ACC112 (cell line): ENCODE data around the gene PCMTD2.
A peak's percentile ranks its signal among the peaks of the same experiment; 100 is the strongest.

ENCODE experiments used
- H2AFZ ChIP-seq: fragments of 200-600 bp; sonication (generic); one replicate; pipeline ENCODE4 v1.6.0; 2017; ENCODE audit warnings: antibody characterized with exemption, low read length; ENCODE audit not compliant: unreplicated experiment
- H3K27ac ChIP-seq: fragments of 200-600 bp; sonication (generic); 2 replicates; pipeline ENCODE4 v1.5.1; 2014; ENCODE audit warnings: low read depth, mild to moderate bottlenecking, antibody characterized with exemption, low read length, moderate library complexity
- H3K27me3 ChIP-seq: fragments of 200-600 bp; sonication (generic); 2 replicates; pipeline ENCODE4 v1.6.1; 2014; ENCODE audit warnings: mild to moderate bottlenecking, antibody characterized with exemption, low read length, moderate library complexity, mixed read lengths; ENCODE audit not compliant: insufficient read depth
- H3K36me3 ChIP-seq: fragments of 200-600 bp; sonication (generic); 2 replicates; pipeline ENCODE4 v1.6.1; 2016; ENCODE audit warnings: mild to moderate bottlenecking, antibody characterized with exemption, low read length, moderate library complexity, mixed read lengths; ENCODE audit not compliant: insufficient read depth
- H3K4me1 ChIP-seq: fragments of 200-600 bp; sonication (generic); one replicate; pipeline ENCODE4 v1.6.1; 2016; ENCODE audit warnings: low read length, mixed read lengths; ENCODE audit not compliant: insufficient read depth, unreplicated experiment, control insufficient read depth
- H3K4me3 ChIP-seq: fragments of 200-600 bp; sonication (generic); 2 replicates; pipeline ENCODE4 v1.5.1; 2014; ENCODE audit warnings: mild to moderate bottlenecking, low read depth, low read length
- H3K79me2 ChIP-seq: fragments of 200-600 bp; sonication (generic); one replicate; pipeline ENCODE4 v1.6.0; 2016; ENCODE audit warnings: low read length; ENCODE audit not compliant: control insufficient read depth, unreplicated experiment, insufficient read depth

PCMTD2 gene

DNA sequence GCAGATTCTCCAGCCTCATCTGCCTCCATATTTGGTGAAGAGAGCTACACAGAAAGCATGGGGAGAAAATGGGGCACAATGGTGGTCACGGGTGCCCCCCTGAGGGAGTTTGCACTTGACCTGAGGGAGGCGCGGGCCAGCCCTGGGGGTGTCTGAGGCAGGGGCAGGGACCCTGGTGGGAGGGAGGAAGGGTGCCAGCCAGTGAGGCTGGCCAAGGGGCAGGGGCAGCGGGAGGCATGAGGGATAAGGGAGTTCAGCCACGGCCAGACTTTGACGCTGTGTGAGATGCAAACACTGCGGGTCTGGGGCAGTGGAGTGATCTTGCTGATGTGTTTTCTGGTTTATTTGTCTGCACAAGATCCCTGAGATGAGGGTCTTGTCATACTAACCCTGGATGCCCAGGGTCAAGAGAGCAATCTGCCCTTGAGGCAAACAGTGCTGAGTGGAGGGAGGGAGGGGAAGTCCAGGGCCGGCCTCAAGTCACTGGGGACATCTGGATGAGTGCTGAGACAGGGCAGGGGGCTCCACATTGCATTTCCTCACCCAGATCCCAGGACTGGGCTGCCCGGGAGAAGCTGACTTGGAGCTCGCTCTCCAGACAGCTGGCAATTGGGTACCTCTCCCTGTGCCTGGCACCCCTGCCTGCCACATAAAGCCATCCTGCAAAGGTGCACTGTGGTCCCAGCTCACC, 8.8 kb upstream of the PCMTD2 start:
- H3K79me2 ChIP-seq = no peaks in the 10 kb centered on the region
- H3K4me3 ChIP-seq = no peak overlapping the region
- no peak overlapping the region for H2AFZ ChIP-seq
- H3K27me3 ChIP-seq = peaks cover 33% of the 10 kb centered on the region
- no peak overlapping the region for H3K27ac ChIP-seq
- no peaks in the 10 kb centered on the region for H3K4me1 ChIP-seq
- no peaks in the 10 kb centered on the region for H3K36me3 ChIP-seq

DNA sequence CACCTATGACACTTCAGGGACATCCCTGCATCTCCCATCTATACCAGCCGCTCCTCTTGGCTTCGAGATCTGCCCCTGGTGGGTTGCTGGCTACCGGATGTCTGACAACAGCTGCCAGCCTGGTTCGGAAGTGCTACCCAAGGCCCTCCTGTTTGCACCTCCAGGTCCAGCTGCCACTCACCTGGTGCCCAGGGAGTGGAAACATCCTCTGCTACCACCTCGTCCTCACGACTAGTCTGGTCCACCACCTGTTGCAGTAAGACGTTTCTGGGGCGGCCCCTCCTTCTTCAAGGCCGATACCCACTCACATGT, 8.3 kb upstream of the PCMTD2 start:
- H2AFZ ChIP-seq = no peak overlapping the region
- H3K36me3 ChIP-seq = no peaks in the 10 kb centered on the region
- no peak overlapping the region for H3K27ac ChIP-seq
- H3K27me3 ChIP-seq = peaks cover 34% of the 10 kb centered on the region
- no peak overlapping the region for H3K4me3 ChIP-seq
- H3K79me2 ChIP-seq = no peaks in the 10 kb centered on the region
- no peaks in the 10 kb centered on the region for H3K4me1 ChIP-seq

DNA sequence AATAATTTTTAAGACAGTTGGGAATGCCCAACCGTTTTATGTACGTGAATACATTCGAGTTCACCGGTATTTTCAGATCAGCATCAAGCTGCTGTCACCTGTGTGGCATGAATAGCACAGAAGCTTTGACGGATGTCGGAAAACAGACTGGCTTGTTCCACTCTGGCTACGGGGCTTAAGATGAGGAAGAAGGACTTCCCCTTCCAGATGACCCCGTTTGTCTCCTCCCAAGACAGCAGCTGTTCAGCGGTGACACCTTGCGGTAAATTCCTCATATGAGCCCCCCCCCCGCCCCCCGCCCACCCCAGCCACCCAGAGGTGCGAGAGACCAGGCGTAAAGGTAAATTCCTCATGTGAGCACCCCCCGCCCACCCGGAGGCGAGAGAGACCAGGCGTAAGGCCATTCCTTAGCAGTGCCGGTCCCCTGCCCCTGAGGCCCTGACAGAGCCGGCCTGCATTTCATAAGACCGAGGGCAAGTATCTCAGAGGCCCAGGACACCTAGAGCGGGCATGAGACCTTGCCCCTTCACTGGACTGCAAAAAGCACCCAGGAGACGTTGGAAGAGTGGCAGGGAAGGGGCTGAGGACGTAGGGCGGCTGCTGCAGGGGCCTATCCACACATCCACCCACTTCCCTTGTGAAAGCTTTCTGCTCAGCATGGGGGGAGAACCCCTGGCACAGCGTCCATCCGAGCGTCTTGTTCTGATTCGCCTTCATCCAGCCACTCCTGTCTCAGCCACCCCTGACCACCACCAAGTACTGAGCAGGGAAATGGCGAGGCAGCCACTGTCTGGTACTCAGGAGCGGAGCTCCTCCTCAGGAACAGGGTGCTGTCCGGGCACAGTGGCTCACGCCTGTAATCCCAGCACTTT, 7.3 kb upstream of the PCMTD2 start:
- H3K4me1 ChIP-seq = no peaks in the 10 kb centered on the region

DNA sequence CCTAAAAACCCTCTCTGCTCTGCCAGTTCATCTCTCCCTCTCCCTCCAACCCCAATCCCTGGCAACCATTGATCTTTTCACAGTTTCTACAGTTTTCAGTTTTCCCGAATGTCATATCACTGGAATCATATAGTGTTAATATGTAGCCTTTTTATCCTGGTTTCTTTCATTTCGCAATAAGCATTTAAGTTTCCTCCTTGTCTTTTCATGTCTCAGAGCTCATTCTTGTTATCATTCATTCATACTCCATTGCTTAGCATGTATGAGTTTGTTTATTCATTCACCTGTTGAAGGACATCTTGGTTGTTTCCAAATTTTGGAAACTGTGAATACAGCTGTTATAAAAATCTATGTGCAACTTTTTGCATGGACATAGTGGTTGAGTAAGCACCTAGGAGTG, 5.5 kb upstream of the PCMTD2 start:
- H2AFZ ChIP-seq = no peak overlapping the region
- peaks cover 36% of the 10 kb centered on the region for H3K27me3 ChIP-seq
- H3K4me1 ChIP-seq = no peaks in the 10 kb centered on the region
- H3K79me2 ChIP-seq = no peaks in the 10 kb centered on the region
- H3K27ac ChIP-seq = no peak overlapping the region
- H3K4me3 ChIP-seq = no peak overlapping the region
- no peaks in the 10 kb centered on the region for H3K36me3 ChIP-seq

More for the DNA sequence above, 7.3 kb upstream of the PCMTD2 start:
- H3K27ac ChIP-seq = no peak overlapping the region
- no peaks in the 10 kb centered on the region for H3K36me3 ChIP-seq
- H2AFZ ChIP-seq = no peak overlapping the region
- no peak overlapping the region for H3K4me3 ChIP-seq
- peaks cover 36% of the 10 kb centered on the region for H3K27me3 ChIP-seq
- no peaks in the 10 kb centered on the region for H3K79me2 ChIP-seq

DNA sequence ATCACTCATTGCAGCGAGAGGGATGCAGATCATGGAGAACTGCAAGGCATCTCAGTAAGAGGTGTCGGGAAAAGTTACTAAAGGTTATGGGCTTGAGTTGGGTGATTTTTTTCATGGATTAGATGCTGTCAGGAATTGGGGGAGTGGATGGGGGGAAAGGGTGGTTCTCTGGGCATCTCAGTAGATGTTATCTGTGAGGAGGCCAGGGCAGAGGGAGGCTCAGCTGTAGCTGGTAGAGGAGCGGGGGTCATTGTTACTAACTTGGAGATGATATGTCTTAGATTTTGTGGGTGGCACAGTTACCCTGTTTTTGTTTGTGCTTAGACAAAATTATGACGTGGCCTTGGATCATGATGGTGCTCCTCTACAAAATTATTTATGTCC, 2.6 kb upstream of the PCMTD2 start:
- Histone ChIP-seq H3K36me3 (no peaks in the 10 kb centered on the region), H3K4me1 (peaks cover 9% of the 10 kb centered on the region), H3K27me3 (peaks cover 22% of the 10 kb centered on the region), H3K4me3 (no peak overlapping the region), H2AFZ (no peak overlapping the region), H3K27ac (no peak overlapping the region), H3K79me2 (peaks cover 13% of the 10 kb centered on the region)

DNA sequence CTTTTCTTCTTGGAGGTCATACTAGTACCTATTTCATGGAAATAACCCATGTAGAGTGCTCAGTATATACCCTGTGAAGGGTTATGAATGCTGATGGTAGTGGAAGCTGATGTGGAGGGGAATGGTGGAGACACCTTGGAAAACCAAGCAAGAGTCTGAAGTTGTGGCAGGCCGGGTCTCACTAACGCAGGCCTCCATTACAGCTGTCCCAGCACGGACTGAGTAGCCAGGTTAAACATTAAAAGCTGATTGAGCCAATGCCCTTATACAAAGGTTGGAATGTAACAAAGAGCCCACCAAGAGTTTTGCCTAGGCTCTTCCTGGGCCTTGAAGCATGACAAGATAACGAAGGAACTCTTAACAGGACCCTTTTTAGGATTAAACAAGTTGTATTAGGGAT, 2.1 kb upstream of the PCMTD2 start:
- peaks cover 9% of the 10 kb centered on the region for H3K4me1 ChIP-seq
- H3K27me3 ChIP-seq = peaks cover 22% of the 10 kb centered on the region
- no peak overlapping the region for H3K4me3 ChIP-seq
- H3K27ac ChIP-seq = no peak overlapping the region
- no peaks in the 10 kb centered on the region for H3K36me3 ChIP-seq
- peaks cover 13% of the 10 kb centered on the region for H3K79me2 ChIP-seq
- H2AFZ ChIP-seq = no peak overlapping the region

DNA sequence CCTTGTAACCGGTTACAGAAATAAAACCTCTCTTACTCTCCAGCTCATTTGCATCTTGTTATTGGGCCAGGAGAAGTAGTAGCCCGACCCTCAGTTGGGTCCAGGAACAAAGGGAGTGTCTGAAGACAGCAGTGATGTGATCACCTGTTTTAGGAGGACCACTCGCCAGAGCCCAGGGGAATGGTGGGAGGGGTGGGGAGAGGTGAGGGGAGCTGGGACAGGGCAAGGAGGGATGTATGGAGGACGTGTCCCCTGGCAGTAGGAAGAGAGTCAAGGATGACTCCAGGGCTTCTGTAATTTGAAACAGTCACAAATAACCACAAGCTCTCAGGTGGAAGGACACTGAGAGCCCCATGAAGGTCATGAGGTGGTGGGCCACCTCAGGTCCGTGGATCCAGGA, 1.4 kb upstream of the PCMTD2 start:
- no peaks in the 10 kb centered on the region for H3K36me3 ChIP-seq
- no peak overlapping the region for H3K4me3 ChIP-seq
- H2AFZ ChIP-seq = no peak overlapping the region
- no peak overlapping the region for H3K27ac ChIP-seq
- H3K4me1 ChIP-seq = peaks cover 9% of the 10 kb centered on the region
- H3K27me3 ChIP-seq = peaks cover 22% of the 10 kb centered on the region
- peaks cover 13% of the 10 kb centered on the region for H3K79me2 ChIP-seq

DNA sequence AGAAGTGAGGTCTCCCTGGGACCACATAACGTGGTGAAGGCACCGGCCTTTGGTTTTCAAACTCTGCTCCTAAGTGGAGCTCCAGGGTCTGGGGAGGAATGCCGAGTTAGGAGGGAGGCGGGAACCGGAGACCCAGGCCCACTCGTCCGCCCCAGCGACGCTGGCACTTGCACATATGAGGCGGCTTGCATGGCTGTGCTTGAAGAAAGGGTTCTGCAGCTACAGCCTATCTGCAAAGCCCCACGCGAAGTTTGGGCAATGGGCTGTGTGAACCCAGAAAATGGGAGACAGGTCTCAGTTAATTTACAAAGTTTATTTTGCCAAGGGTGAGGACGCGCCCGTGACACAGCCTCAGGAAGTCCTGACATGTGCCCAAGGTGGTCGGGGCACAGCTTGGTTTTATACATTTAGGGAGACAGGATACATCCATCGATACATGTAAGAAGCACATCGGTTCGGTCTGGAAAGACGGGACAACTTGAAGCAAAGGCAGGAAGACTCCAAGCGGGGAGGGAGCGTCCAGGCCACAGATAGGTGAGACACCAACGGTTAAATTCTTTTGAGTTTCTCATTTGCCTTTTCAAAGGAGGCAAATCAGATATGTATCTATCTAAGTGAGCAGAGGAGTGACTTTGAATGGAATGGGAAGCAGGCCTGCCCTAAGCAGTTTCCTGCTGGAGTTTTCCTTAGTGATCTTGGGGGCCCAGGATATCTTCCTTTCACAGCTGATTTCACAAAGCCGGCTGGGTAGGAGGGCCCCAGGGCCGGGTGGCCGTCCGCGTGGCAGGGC, 782 bp upstream of the PCMTD2 start:
- H2AFZ ChIP-seq = peak overlapping the region; percentile 99
- H3K27me3 ChIP-seq = peaks cover 22% of the 10 kb centered on the region
- H3K79me2 ChIP-seq = peaks cover 13% of the 10 kb centered on the region
- peaks cover 9% of the 10 kb centered on the region for H3K4me1 ChIP-seq
- H3K36me3 ChIP-seq = no peaks in the 10 kb centered on the region
- peak overlapping the region; percentile 86 for H3K4me3 ChIP-seq
- peak overlapping the region; percentile 24; the same call in 1 of the 2 replicates for H3K27ac ChIP-seq

DNA sequence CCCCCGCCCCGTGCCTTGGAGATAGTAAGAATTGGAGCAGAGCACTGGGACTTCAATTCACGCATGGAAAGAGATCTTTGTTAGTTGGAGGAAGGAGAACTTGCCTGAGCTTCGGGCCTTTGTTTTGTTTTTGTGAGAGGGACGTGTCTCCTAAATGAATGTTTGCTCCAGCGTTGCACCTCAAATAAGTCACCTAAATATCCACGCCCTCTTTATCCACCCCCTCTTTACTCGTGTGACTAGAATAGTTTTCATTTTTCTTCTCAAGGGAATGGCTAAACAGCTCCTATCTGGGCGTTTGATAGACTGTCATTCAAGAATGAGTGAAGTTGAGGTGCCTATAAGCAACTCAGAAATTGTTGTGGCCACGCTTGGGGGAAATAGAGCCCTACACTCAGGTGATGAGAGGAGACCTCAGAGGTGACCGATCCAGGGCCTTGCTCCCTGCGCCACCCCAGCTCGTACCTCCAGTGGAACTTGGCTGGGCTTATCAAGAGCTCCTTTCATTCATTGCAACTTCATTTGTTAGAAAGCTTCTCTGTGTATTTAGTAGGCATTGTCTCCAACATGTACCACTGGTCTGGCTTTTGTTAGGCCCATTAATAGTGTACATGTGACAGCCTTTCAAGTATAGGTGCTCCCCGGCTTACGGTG, 861 bp downstream of the PCMTD2 start:
- Histone ChIP-seq H3K27me3 (peaks cover 6% of the 10 kb centered on the region), H3K4me1 (peaks cover 9% of the 10 kb centered on the region), H3K4me3 (peak overlapping the region; percentile 86), H3K36me3 (no peaks in the 10 kb centered on the region), H3K79me2 (peaks cover 13% of the 10 kb centered on the region), H2AFZ (peak overlapping the region; percentile 59), H3K27ac (no peak overlapping the region)

DNA sequence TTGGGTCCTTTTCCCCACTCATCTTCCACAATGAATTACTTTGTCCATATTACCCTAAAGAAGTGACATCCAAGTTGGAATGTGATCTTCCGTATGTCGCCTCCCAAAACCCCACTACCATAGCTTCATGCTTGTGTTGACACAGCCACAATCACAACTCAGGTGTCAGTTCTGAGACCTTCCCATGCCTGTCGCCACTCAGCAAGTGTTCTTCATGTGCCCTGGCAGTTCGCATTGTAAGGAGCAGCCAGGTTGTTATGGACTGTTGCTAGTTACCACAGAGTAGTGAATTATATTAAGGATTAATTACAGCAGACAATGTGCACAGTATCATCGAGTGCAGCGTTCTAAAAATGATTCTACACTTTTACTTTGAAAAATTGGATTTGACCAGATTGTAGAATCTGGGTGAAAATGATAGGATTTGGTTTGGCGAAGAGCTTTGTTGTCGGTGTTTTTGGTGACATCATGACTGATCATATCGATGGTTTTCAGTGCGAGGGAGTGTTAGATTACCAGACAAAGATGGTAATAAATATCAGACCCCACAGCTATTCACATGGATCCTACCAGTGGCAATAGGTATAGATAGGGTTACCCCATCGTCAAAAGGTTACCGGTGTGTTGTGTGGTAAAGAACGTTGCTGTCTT, 1.7 kb downstream of the PCMTD2 start:
- peaks cover 9% of the 10 kb centered on the region for H3K4me1 ChIP-seq
- H3K4me3 ChIP-seq = peak overlapping the region; percentile 86

More for the DNA sequence above, 1.7 kb downstream of the PCMTD2 start:
- no peak overlapping the region for H3K27ac ChIP-seq
- H3K27me3 ChIP-seq = peaks cover 3% of the 10 kb centered on the region; the same call in 1 of the 2 replicates
- H3K79me2 ChIP-seq = peaks cover 13% of the 10 kb centered on the region
- no peaks in the 10 kb centered on the region for H3K36me3 ChIP-seq
- no peak overlapping the region for H2AFZ ChIP-seq
